SU-DHL-6 (cell line): Measurements from ENCODE around the gene HBZ.

Source experiments
- H2AFZ ChIP-seq: fragments of 200-600 bp; sonication (generic); 2 replicates; pipeline ENCODE4 v1.6.1; 2014; ENCODE audit warnings: low read depth, mild to moderate bottlenecking, moderate library complexity, mixed read lengths, antibody characterized with exemption, low read length; ENCODE audit not compliant: severe bottlenecking
- H3F3A ChIP-seq: fragments of 200-600 bp; shearing (Covaris generic); 2 replicates; pipeline ENCODE4 v1.6.0; 2016; ENCODE audit warnings: antibody characterized with exemption, mild to moderate bottlenecking; ENCODE audit not compliant: insufficient read depth
- H3K27ac ChIP-seq: fragments of 200-600 bp; sonication (generic); 2 replicates; pipeline ENCODE4 v1.5.1; 2016; ENCODE audit warnings: low read depth, mild to moderate bottlenecking, low read length, moderate library complexity, mixed read lengths
- H3K27me3 ChIP-seq: fragments of 200-600 bp; sonication (generic), shearing (Covaris generic); 2 replicates; pipeline ENCODE4 v1.6.0; 2014; ENCODE audit warnings: mild to moderate bottlenecking, low read length
- H3K36me3 ChIP-seq: fragments of 200-600 bp; sonication (generic); 2 replicates; pipeline ENCODE4 v1.6.1; 2014; ENCODE audit warnings: mild to moderate bottlenecking, low read length, mixed read lengths
- H3K4me2 ChIP-seq: fragments of 300-600, 200-600 bp; shearing (Covaris generic), sonication (generic); 2 replicates; pipeline ENCODE4 v1.6.0; 2014; ENCODE audit warnings: low read length, low read depth, mild to moderate bottlenecking; ENCODE audit not compliant: poor library complexity, severe bottlenecking
- H3K4me3 ChIP-seq: fragments of 200-600 bp; sonication (generic); 2 replicates; pipeline ENCODE4 v1.5.1; 2014; ENCODE audit warnings: antibody characterized with exemption, low read length, mild to moderate bottlenecking, mixed read lengths; ENCODE audit not compliant: insufficient read depth, poor library complexity, severe bottlenecking
- H3K79me2 ChIP-seq: fragments of 200-600 bp; sonication (generic); 2 replicates; pipeline ENCODE4 v1.6.1; 2014; ENCODE audit warnings: mild to moderate bottlenecking, low read length, moderate library complexity; ENCODE audit not compliant: insufficient read depth
- H3K9ac ChIP-seq: fragments of 200-600 bp; sonication (generic); 2 replicates; pipeline ENCODE4 v1.7.0; 2014; ENCODE audit warnings: mild to moderate bottlenecking, low read length
- H3K9me2 ChIP-seq: fragments of 200-600 bp; sonication (generic); replicated peaks from 2 replicates; pipeline ENCODE4 v1.6.1; 2014; ENCODE audit warnings: low read length; ENCODE audit not compliant: insufficient read depth
- H3K9me3 ChIP-seq: fragments of 200-600 bp; sonication (generic); 2 replicates; pipeline ENCODE4 v1.6.1; 2014; ENCODE audit warnings: low read length, mixed read lengths; ENCODE audit not compliant: insufficient read depth
- H4K20me1 ChIP-seq: fragments of 200-600 bp; sonication (generic); 2 replicates; pipeline ENCODE4 v1.6.1; 2014; ENCODE audit warnings: low read depth, mild to moderate bottlenecking, antibody characterized with exemption, low read length, moderate library complexity, mixed read lengths
- CTCF ChIP-seq: fragments of 200-600 bp; sonication (generic); IDR thresholded peaks from one replicate; pipeline ENCODE4 v1.5.1; 2017; ENCODE audit warnings: antibody characterized with exemption, mild to moderate bottlenecking, low read length, moderate library complexity; ENCODE audit not compliant: insufficient read depth, poor library complexity, severe bottlenecking
- EZH2phosphoT487 ChIP-seq: fragments of 200-600 bp; sonication (generic), shearing (Covaris generic); conservative IDR thresholded peaks from 2 replicates; pipeline ENCODE4 v1.6.1; 2018; ENCODE audit warnings: mild to moderate bottlenecking, antibody characterized with exemption, low read length, moderate library complexity, mixed read lengths

HBZ gene

GRCh38 chr16:164827-165538 lies 12.5 kb downstream of the HBZ start:
- Histone ChIP-seq H3K9ac (no peak overlapping the region), H3K36me3 (no peaks in the 10 kb centered on the region), H3K4me3 (no peak overlapping the region), H3F3A (no peaks in the 10 kb centered on the region), H4K20me1 (no peaks in the 10 kb centered on the region), H2AFZ (no peak overlapping the region), H3K4me2 (no peak overlapping the region), H3K27me3 (no peaks in the 10 kb centered on the region), H3K9me3 (no peaks in the 10 kb centered on the region), H3K9me2 (no peaks in the 10 kb centered on the region), H3K27ac (no peak overlapping the region), H3K79me2 (no peaks in the 10 kb centered on the region)
- TF ChIP-seq CTCF (no peak), EZH2phosphoT487 (no peak)

GRCh38 chr16:165539-166374 lies 13.3 kb downstream of the HBZ start, which contains the start of gene HBM:
TSS of gene HBM (plus strand) at chr16:165978. CDS start at chr16:165998, 20 bp downstream.
- no peak within 1 kb of the TSS for H3K9ac ChIP-seq
- no peaks in the 10 kb centered on the region for H3K79me2 ChIP-seq
- no peaks in the 10 kb centered on the region for H4K20me1 ChIP-seq
- H3K9me2 ChIP-seq: no peaks in the 10 kb centered on the region
- no peaks in the 10 kb centered on the region for H3K27me3 ChIP-seq
- no peaks in the 10 kb centered on the region for H3K9me3 ChIP-seq
- H3K27ac ChIP-seq: no peak within 1 kb of the TSS
- no peak within 1 kb of the TSS for H3K4me2 ChIP-seq
- H3F3A ChIP-seq: no peaks in the 10 kb centered on the region
- TF ChIP-seq CTCF: no peak
- TF ChIP-seq EZH2phosphoT487: no peak
- H3K36me3 ChIP-seq: no peaks in the 10 kb centered on the region
- H2AFZ ChIP-seq: no peak within 1 kb of the TSS
- no peak within 1 kb of the TSS for H3K4me3 ChIP-seq

GRCh38 chr16:166375-167121 lies 14.1 kb downstream of the HBZ start:
- H3K36me3 ChIP-seq: no peaks in the 10 kb centered on the region
- no peaks in the 10 kb centered on the region for H3K9me3 ChIP-seq
- H3F3A ChIP-seq: no peaks in the 10 kb centered on the region
- no peak overlapping the region for H2AFZ ChIP-seq
- no peaks in the 10 kb centered on the region for H3K9me2 ChIP-seq
- H4K20me1 ChIP-seq: no peaks in the 10 kb centered on the region
- H3K27ac ChIP-seq: no peak overlapping the region
- no peak overlapping the region for H3K9ac ChIP-seq
- no peaks in the 10 kb centered on the region for H3K27me3 ChIP-seq
- H3K4me2 ChIP-seq: no peak overlapping the region
- no peak overlapping the region for H3K4me3 ChIP-seq
- TF ChIP-seq EZH2phosphoT487 (no peak), CTCF (no peak)
- H3K79me2 ChIP-seq: no peaks in the 10 kb centered on the region
